Mesenchymal stem cell (in vitro differentiated cells and primary cell): Measurements from ENCODE around the gene ERG28.
A peak's percentile ranks its signal among the peaks of the same experiment; 100 is the strongest.

ENCODE experiments used
- DNase-seq: peaks from one replicate; pipeline ENCODE4 v3.0.0-alpha.2; 2013
- H2AFZ ChIP-seq: one replicate; pipeline ENCODE4 v1.6.1; 2013; ENCODE audit warnings: low read depth, mild to moderate bottlenecking, control low read depth, inconsistent platforms, low read length, moderate library complexity
- H2AK5ac ChIP-seq: 2 replicates; pipeline ENCODE4 v1.6.1; 2013; ENCODE audit warnings: low read length, moderate library complexity, mild to moderate bottlenecking, inconsistent platforms; ENCODE audit not compliant: severe bottlenecking
- H2BK120ac ChIP-seq: one replicate; pipeline ENCODE4 v1.6.1; 2013; ENCODE audit warnings: low read depth, mild to moderate bottlenecking, inconsistent platforms, low read length, moderate library complexity
- H2BK12ac ChIP-seq, 2 experiments: one replicate each; pipeline ENCODE4 v1.6.1; 2013; ENCODE audit warnings: inconsistent platforms in 2 of 2, low read length in 2 of 2, mild to moderate bottlenecking in 2 of 2, moderate library complexity in 2 of 2, control low read depth in 1 of 2
- H2BK15ac ChIP-seq: one replicate; pipeline ENCODE4 v1.6.1; 2013; ENCODE audit warnings: mild to moderate bottlenecking, low read depth, inconsistent platforms; ENCODE audit not compliant: poor library complexity, severe bottlenecking
- H2BK5ac ChIP-seq: 2 replicates; pipeline ENCODE4 v1.6.1; 2013; ENCODE audit warnings: low read depth, mild to moderate bottlenecking, low read length, control low read depth, inconsistent platforms; ENCODE audit not compliant: poor library complexity, severe bottlenecking
- H3K14ac ChIP-seq, 2 experiments: one replicate each; pipeline ENCODE4 v1.6.1; 2013; ENCODE audit warnings: inconsistent platforms in 2 of 2, low read length in 2 of 2, control low read depth in 1 of 2, mild to moderate bottlenecking in 1 of 2, moderate library complexity in 1 of 2
- H3K18ac ChIP-seq, 2 experiments: one replicate each; pipeline ENCODE4 v1.6.1; 2013; ENCODE audit warnings: inconsistent platforms in 2 of 2, low read length in 2 of 2, control low read depth in 1 of 2, low read depth in 1 of 2, mild to moderate bottlenecking in 1 of 2
- H3K23ac ChIP-seq, 2 experiments: one replicate each; pipeline ENCODE4 v1.6.1; 2013; ENCODE audit warnings: inconsistent platforms in 2 of 2, low read length in 2 of 2, mild to moderate bottlenecking in 2 of 2, moderate library complexity in 2 of 2, control low read depth in 1 of 2
- H3K27ac ChIP-seq: 2 replicates; pipeline ENCODE4 v1.5.1; 2013; ENCODE audit warnings: mild to moderate bottlenecking, moderate library complexity, low read length, control low read depth, inconsistent platforms; ENCODE audit not compliant: poor library complexity, severe bottlenecking
- H3K27me3 ChIP-seq, 2 experiments: 2 replicates each; pipeline versions ENCODE4 v1.6.1 to v1.7.0; 2013; ENCODE audit warnings: low read length in 2 of 2, mild to moderate bottlenecking in 2 of 2, moderate library complexity in 2 of 2, control low read depth in 1 of 2, inconsistent platforms in 1 of 2; ENCODE audit not compliant: control insufficient read depth in 1 of 2, insufficient read depth in 1 of 2
- H3K36me3 ChIP-seq, 2 experiments: 2 replicates each; pipeline versions ENCODE4 v1.6.1 to v1.7.0; 2013; ENCODE audit warnings: low read length in 2 of 2, control low read depth in 1 of 2, inconsistent platforms in 1 of 2, low read depth in 1 of 2, mild to moderate bottlenecking in 1 of 2; ENCODE audit not compliant: insufficient read depth in 2 of 2, control insufficient read depth in 1 of 2
- H3K4ac ChIP-seq, 2 experiments: one replicate each; pipeline ENCODE4 v1.6.1; 2013; ENCODE audit warnings: inconsistent platforms in 2 of 2, low read length in 2 of 2, mild to moderate bottlenecking in 2 of 2, moderate library complexity in 2 of 2, control low read depth in 1 of 2, low read depth in 1 of 2
- H3K4me1 ChIP-seq: 2 replicates; pipeline ENCODE4 v1.6.1; 2013; ENCODE audit warnings: low read depth, low read length, control low read depth; ENCODE audit not compliant: control insufficient read depth, insufficient read depth
- H3K4me2 ChIP-seq: 2 replicates; pipeline ENCODE4 v1.6.1; 2013; ENCODE audit warnings: low read length, mild to moderate bottlenecking, inconsistent platforms; ENCODE audit not compliant: poor library complexity, severe bottlenecking
- H3K4me3 ChIP-seq, 2 experiments: 2 replicates each; pipeline versions ENCODE4 v1.5.1 to v1.7.0; 2013; ENCODE audit warnings: low read length in 2 of 2, mild to moderate bottlenecking in 2 of 2, control low read depth in 1 of 2, low read depth in 1 of 2; ENCODE audit not compliant: insufficient read depth in 1 of 2
- H3K79me1 ChIP-seq: replicated peaks from 2 replicates; pipeline ENCODE4 v1.6.1; 2013; ENCODE audit warnings: mild to moderate bottlenecking, control low read depth, low read length, inconsistent platforms; ENCODE audit not compliant: poor library complexity, severe bottlenecking
- H3K9ac ChIP-seq: 2 replicates; pipeline ENCODE4 v1.7.0; 2013; ENCODE audit warnings: mild to moderate bottlenecking, low read length, moderate library complexity
- H3K9me3 ChIP-seq: 2 replicates; pipeline ENCODE4 v1.7.0; 2013; ENCODE audit warnings: mild to moderate bottlenecking, low read length; ENCODE audit not compliant: control insufficient read depth
- H4K8ac ChIP-seq: one replicate; pipeline ENCODE4 v1.6.1; 2013; ENCODE audit warnings: inconsistent platforms, mild to moderate bottlenecking, low read length, moderate library complexity
- H4K91ac ChIP-seq: one replicate; pipeline ENCODE4 v1.6.1; 2013; ENCODE audit warnings: mild to moderate bottlenecking, low read length, inconsistent platforms
- WGBS: methylation state at CpG from one replicate; pipeline ENCODE4 v1.1.7; 2013; ENCODE audit warnings: mixed read lengths; 5-methylcytosine and 5-hydroxymethylcytosine counted together

The ERG28 gene

DNA sequence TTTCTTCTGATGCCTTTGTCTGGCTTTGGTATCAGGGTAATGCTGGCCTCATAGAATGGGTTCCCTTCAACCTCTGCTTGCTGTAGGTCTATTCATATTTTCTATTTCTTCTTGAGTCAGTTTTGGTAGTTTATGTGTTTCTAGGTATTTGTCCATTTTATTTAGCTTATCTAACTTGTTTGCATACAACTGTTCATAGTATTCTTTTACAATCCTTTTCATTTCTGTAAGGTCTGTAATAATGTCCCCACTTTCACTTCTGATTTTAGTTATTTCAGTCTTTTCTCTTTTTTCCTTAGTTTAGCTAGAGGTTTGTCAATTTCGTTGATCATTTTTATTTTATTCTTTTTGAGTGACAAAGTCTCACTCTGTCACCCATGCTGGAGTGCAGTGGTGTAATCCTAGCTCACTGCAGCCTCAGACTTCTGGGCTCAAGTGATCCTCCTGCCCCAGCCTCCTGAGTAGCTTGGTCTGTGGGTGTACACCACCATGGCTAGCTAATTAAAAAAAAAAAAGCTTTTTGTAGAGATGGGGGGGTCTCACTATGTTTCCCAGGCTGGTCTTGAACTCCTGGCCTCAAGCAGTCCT, 12.0 kb upstream of the ERG28 start:
- no peaks in the 10 kb centered on the region for H3K27me3 ChIP-seq
- H3K18ac ChIP-seq, result no peak overlapping the region
- no peak overlapping the region for H4K8ac ChIP-seq
- H3K4me3 ChIP-seq, result no peak overlapping the region
- H3K27ac ChIP-seq, result no peak overlapping the region
- H3K9ac ChIP-seq, result no peak overlapping the region
- H2AK5ac ChIP-seq, result no peak overlapping the region
- 100% methylated on average over 1 of the region's 1 CpG for WGBS
- no peak overlapping the region for H3K4me2 ChIP-seq
- no peak overlapping the region for H2BK120ac ChIP-seq
- no peak overlapping the region for H2AFZ ChIP-seq
- H3K36me3 ChIP-seq, result peaks cover 2 to 39% of the 10 kb centered on the region in 2 experiments
- no peak overlapping the region for H4K91ac ChIP-seq
- no peak overlapping the region for H2BK5ac ChIP-seq
- no peaks in the 10 kb centered on the region for H3K4me1 ChIP-seq
- peaks cover 20% of the 10 kb centered on the region for H3K79me1 ChIP-seq
- no peak overlapping the region for H2BK15ac ChIP-seq
- no peak overlapping the region for H2BK12ac ChIP-seq
- H3K23ac ChIP-seq, result no peak overlapping the region
- no peak overlapping the region for H3K14ac ChIP-seq
- peaks cover 4% of the 10 kb centered on the region for H3K9me3 ChIP-seq
- no peak overlapping the region for H3K4ac ChIP-seq
- DNase-seq, result no peak

DNA sequence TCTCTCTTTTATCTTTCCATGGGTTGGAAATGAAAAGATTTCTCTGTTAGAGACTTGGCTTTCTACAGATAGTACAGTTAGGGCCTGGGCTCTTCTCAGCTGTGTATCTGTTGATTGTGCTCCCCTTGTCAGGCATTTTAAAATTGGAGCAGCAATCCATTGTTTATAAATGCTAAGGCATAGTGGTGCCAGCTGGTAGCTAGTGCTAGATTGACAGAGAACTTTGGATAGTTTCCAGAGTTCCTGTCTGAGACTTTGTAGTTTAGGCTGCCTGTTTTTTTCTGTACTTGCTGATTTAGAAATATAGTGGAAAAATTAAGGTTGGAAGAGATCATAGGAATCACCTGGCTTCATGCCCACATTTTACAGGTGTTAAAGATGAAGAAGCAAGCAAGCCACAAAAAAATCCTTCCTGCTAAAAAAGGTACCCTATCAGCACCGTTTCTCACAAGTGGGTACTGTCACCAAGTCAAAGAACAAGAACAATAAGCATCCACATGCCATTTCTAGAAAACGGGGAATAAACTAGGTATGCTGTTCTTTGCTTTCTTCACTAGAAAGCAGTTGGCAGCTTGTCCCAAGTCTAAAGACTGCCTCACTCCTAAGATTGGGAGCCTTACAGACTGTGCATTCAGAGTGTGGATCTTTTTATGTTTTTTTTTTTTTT, 6.6 kb upstream of the ERG28 start:
- H4K91ac ChIP-seq, result no peak overlapping the region
- WGBS, result 97% methylated on average over 2 of the region's 2 CpGs
- H2BK5ac ChIP-seq, result no peak overlapping the region
- H3K27me3 ChIP-seq, result no peaks in the 10 kb centered on the region
- H3K36me3 ChIP-seq, result peaks cover 2 to 75% of the 10 kb centered on the region in 2 experiments
- H3K27ac ChIP-seq, result no peak overlapping the region
- no peak overlapping the region for H3K14ac ChIP-seq
- H3K9me3 ChIP-seq, result peaks cover 4% of the 10 kb centered on the region
- H3K18ac ChIP-seq, result no peak overlapping the region
- no peak overlapping the region for H3K23ac ChIP-seq
- H2BK15ac ChIP-seq, result no peak overlapping the region
- no peak overlapping the region for H4K8ac ChIP-seq
- peaks cover 19% of the 10 kb centered on the region for H3K79me1 ChIP-seq
- H2BK12ac ChIP-seq, result no peak overlapping the region
- H2AK5ac ChIP-seq, result no peak overlapping the region
- H2BK120ac ChIP-seq, result no peak overlapping the region
- no peak overlapping the region for H3K9ac ChIP-seq
- H3K4me2 ChIP-seq, result no peak overlapping the region
- no peaks in the 10 kb centered on the region for H3K4me1 ChIP-seq
- no peak overlapping the region for H3K4ac ChIP-seq
- H3K4me3 ChIP-seq, result no peak overlapping the region
- H2AFZ ChIP-seq, result no peak overlapping the region
- no peak for DNase-seq

DNA sequence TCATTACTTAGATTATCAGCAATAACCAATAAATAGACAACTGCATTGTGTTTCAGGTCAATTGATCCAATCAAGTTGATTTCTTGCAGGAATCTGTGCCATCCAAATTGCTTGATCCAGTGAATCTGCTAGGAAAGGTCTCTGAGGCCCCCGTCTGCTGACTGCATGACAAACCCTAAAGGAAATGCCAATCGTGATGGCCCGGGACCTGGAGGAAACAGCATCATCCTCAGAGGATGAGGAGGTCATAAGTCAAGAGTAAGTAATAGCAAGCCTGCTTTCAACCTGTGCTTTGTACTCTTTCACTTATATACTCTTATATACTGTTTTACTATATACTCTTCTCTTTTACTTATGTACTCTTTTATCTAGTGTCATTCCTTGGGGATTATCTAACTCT, 2.3 kb upstream of the ERG28 start:
- Histone ChIP-seq H3K4me2 (no peak overlapping the region), H3K36me3 (peaks cover 0 to 36% of the 10 kb centered on the region in 2 experiments), H3K27ac (no peak overlapping the region), H4K91ac (no peak overlapping the region), H2BK5ac (no peak overlapping the region), H3K14ac (no peak overlapping the region), H2AK5ac (no peak overlapping the region), H3K23ac (no peak overlapping the region), H3K27me3 (no peaks in the 10 kb centered on the region), H3K4ac (no peak overlapping the region), H2BK15ac (no peak overlapping the region), H3K79me1 (peaks cover 20% of the 10 kb centered on the region), H2BK120ac (no peak overlapping the region), H2AFZ (no peak overlapping the region), H3K4me1 (peaks cover 5% of the 10 kb centered on the region), H3K9ac (peak overlapping the region; percentile 3), H2BK12ac (no peak overlapping the region), H3K9me3 (no peaks in the 10 kb centered on the region), H3K4me3 (no peak overlapping the region), H3K18ac (no peak overlapping the region), H4K8ac (no peak overlapping the region)
- WGBS, result 1% methylated on average over 3 of the region's 3 CpGs
- DNase-seq, result peak; percentile 21

DNA sequence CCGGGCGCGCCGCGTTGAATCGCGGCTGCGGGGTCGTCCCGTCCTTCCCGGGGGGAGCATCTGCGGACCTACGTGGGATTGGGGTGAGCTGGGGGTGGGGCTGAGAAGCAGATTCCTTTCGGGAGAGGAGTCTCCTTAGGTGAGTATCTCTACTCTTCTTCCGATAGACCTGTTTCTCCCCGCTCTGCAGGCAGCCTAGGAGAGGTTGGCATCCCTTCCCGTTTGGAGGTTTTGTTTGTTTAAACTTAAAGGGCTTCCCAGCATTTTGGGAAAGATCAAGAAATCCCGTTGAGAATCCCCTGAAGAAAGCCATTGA, 781 bp upstream of the ERG28 start:
- Histone ChIP-seq H3K4me3 (peak overlapping the region; percentile 88 to 92), H3K36me3 (peaks cover 0 to 40% of the 10 kb centered on the region in 2 experiments), H2BK120ac (no peak overlapping the region), H3K27me3 (no peaks in the 10 kb centered on the region), H3K27ac (peak overlapping the region; percentile 72), H3K9ac (peak overlapping the region; percentile 94), H3K4me1 (peaks cover 5% of the 10 kb centered on the region), H2BK15ac (no peak overlapping the region), H3K23ac (peak overlapping the region in 1 of 2 experiments; percentile 93), H3K14ac (peak overlapping the region in 1 of 2 experiments; percentile 77), H4K91ac (no peak overlapping the region), H3K4ac (no peak overlapping the region), H3K18ac (peak overlapping the region in 1 of 2 experiments; percentile 60), H3K79me1 (peaks cover 21% of the 10 kb centered on the region), H2AFZ (peak overlapping the region; percentile 91), H3K4me2 (peak overlapping the region; percentile 83), H4K8ac (peak overlapping the region; percentile 27), H2BK12ac (no peak overlapping the region), H3K9me3 (no peaks in the 10 kb centered on the region), H2BK5ac (no peak overlapping the region), H2AK5ac (no peak overlapping the region)
- under 1% methylated on average over 10 of the region's 18 CpGs for WGBS
- DNase-seq, result no peak
